Epithelial cell of esophagus (primary cell): ENCODE measurements around the gene ITGA8.
"Not testable (repeated sequence)": the region's sequence is repeated elsewhere in the genome, so short reads cannot be mapped to it uniquely, and the experiment has no call there.

ENCODE experiments used
- DNase-seq: peaks from one replicate; pipeline ENCODE4 v3.0.0; 2010; ENCODE audit warnings: low read depth
- H3K4me3 ChIP-seq: 2 replicates; pipeline ENCODE4 v1.5.1; 2011; ENCODE audit warnings: mild to moderate bottlenecking, low read length, control low read depth
- TF ChIP-seq, protein P1 (sequence below): IDR thresholded peaks from 2 replicates; pipeline ENCODE4 v1.5.1; 2011; ENCODE audit warnings: low read depth, mild to moderate bottlenecking, low read length, control low read depth, inconsistent platforms; ENCODE audit not compliant: insufficient read depth; ENCODE audit errors: missing control alignments

Gene ITGA8

DNA sequence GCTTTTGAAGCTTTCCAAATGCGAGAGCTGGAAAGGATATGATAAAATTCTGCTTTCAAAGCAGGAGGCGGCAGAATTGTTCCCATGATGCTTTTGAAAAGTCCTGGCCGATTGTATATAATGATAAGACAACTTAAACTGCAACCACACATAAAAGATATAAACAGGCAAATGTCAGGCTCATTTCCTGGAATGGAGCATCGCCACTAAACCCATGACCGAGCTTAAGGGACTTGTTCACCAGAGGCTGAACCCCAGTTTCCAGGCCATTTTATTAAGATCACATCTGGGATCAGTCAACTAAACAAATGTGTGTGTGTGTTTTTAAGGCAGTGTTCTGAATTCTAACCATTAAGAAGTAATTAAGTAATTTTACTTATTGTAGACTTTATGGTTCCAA lies 131.6 kb downstream of the ITGA8 start:
- TF ChIP-seq, protein P1, sequence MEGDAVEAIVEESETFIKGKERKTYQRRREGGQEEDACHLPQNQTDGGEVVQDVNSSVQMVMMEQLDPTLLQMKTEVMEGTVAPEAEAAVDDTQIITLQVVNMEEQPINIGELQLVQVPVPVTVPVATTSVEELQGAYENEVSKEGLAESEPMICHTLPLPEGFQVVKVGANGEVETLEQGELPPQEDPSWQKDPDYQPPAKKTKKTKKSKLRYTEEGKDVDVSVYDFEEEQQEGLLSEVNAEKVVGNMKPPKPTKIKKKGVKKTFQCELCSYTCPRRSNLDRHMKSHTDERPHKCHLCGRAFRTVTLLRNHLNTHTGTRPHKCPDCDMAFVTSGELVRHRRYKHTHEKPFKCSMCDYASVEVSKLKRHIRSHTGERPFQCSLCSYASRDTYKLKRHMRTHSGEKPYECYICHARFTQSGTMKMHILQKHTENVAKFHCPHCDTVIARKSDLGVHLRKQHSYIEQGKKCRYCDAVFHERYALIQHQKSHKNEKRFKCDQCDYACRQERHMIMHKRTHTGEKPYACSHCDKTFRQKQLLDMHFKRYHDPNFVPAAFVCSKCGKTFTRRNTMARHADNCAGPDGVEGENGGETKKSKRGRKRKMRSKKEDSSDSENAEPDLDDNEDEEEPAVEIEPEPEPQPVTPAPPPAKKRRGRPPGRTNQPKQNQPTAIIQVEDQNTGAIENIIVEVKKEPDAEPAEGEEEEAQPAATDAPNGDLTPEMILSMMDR, result no peak

DNA sequence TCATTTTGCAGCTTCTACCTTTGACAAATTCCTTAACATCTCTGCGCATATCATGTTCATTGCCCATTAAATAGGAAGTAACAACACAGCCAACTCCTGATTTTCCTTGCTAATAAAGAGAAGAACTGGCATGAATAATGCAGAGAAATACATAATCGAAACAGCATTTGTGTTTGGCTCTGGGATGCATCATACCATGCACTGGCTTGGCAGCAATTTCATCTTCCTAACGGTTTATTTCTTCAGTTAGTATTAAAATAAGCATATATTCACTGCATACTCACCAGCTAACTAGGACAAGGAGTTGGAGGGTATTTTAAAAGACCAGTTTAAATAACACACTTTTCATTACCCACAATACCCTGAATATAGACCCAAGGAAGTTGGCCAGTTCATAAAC lies 132.5 kb downstream of the ITGA8 start:
- H3K4me3 ChIP-seq, result no peak overlapping the region
- TF ChIP-seq, protein P1, result no peak
- no peak for DNase-seq

More for the DNA sequence above, 131.6 kb downstream of the ITGA8 start:
- no peak overlapping the region for H3K4me3 ChIP-seq
- no peak for DNase-seq

DNA sequence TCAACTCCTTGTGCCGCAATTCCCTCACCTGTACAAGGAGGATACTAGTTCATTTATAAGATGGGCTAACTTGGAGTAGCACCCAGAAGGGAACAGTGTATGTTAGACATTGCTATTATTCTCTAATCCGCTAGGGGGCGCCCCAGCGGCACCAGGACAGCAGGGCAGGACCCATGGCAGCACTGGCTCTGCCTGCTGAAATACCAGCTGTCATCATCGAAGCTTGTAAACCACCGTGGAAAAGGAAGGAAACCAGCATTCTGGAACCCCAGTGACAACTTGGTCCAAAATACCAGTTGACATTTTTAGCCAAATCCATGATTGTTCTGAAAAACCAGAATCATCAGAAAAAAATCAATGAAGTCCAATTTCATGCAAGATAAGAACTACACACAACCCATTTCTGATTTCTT lies 134.4 kb downstream of the ITGA8 start:
- H3K4me3 ChIP-seq, result no peak overlapping the region
- TF ChIP-seq, protein P1, result peak; percentile 34
- DNase-seq, result peak; percentile 16

DNA sequence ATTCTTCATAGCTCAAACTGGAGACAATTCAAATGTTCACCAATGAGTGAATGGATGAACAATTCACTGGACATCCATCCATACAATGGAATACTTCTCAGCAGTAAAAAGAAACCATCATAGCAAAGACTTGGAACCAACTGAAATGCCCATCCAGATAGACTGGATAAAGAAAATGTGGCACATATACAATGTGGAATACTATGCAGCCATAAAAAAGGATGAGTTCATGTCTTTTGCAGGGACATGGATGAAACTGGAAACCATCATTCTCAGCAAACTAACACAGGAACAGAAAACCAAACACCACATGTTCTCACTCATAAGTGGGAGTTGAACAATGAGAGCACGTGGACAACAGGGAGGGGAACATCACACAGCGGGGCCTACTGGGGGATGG lies 136.8 kb downstream of the ITGA8 start:
- not testable (repeated sequence) for H3K4me3 ChIP-seq

DNA sequence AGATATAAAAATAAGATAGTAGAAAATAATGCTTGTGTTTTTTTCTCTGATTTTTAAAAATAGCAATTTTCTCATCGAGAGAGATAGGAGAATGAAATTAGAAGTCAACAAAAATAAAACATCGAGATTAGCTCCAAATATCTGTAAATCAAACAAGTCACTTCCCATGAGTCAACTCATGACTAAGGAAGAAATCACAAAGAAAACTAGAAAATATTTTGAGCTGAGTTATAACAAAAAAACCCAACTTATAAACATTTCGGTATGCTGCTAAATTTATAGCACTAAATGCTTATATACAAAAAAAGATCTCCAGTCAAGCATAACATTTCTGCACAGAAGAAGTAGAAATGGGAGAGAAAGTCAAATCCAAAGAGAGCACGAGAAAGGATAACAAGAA lies 140.1 kb downstream of the ITGA8 start:
- TF ChIP-seq, protein P1, result no peak
- DNase-seq, result no peak
- no peak overlapping the region for H3K4me3 ChIP-seq

More for the DNA sequence above, 136.8 kb downstream of the ITGA8 start:
- DNase-seq, result not testable (repeated sequence)

DNA sequence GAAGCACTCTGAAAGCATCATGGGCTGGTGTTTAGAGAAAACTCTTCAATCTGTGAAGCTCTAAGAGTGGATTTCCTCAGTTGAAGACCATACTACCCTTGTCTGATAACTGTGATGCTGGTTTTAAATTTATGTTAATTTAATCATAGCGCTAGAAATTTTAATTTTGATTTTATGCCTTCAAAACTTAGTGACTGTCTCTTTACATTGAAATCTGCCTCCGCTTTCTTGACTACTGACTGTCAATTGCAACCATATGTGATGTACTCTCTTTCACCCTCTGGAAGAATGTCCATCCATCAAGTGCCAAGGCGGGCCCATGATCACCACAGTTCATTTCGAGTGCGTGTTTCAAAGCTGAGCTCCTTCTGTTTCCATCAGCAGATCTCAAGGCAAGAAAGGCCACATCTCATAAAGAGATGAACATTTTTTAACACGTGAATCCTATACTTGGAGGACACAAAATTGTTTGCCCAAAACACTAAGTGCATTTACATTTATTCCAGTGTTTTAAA lies 147.1 kb downstream of the ITGA8 start:
- TF ChIP-seq, protein P1, result no peak
- DNase-seq, result no peak
- no peak overlapping the region for H3K4me3 ChIP-seq

DNA sequence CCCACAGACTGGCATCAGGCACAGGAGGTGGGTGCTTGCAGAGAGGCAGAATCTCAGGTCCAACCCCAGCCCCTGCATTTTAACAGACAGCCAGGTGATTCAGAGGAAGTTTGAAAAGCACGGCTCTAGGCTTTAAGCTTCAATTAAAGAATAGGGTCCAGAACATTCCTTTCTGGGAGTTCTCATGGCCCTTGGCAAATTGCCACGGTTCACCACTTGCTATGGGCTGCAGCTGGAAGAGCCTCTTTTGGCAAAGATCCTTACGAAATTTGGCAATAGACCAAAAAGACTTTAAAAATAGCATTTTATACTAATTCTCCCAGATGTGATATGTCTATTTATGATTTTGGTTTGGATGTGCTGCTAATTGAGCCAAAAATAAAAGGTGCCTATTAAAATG lies 148.1 kb downstream of the ITGA8 start:
- no peak for DNase-seq
- H3K4me3 ChIP-seq, result no peak overlapping the region
- TF ChIP-seq, protein P1, result no peak

DNA sequence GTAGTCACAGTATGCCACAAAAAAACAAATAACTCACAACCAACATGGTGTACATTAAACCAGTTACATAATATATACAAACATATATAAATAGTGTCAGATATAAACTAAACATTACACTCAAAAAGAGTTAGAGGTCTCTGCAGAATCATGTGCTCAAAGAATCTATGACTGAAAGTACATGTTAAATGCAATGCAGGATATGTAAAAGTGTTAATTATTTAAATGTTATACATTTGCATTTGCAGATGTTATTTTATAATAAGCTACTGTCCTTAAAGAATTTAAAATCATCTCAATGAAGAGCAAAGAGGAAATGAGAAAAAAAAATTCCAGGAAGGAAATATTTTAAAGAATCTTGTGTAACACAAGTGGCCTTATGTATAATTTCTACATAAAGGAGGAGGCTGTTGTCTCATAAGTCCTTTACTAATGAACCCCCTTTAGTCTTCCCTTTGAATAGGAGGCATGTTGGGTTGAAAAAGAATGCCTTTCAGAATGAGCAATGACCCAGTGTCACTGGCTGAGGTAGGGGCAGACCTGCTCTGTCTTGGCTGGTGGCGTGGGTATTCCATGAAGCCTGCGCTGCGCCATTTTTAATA lies 148.9 kb downstream of the ITGA8 start:
- TF ChIP-seq, protein P1, result no peak
- no peak overlapping the region for H3K4me3 ChIP-seq
- no peak for DNase-seq
